NT2/D1 (cell line): Measurements from ENCODE around the gene SLC25A34.

ENCODE experiments used
- SUZ12 ChIP-seq: IDR thresholded peaks from 2 replicates; pipeline ENCODE4 v1.6.1; 2011; ENCODE audit not compliant: insufficient read length, insufficient read depth; ENCODE audit errors: extremely low read depth
- YY1 ChIP-seq: IDR thresholded peaks from 2 replicates; pipeline ENCODE4 v1.6.1; 2011; ENCODE audit not compliant: insufficient read length, insufficient read depth
- ZNF274 ChIP-seq: IDR thresholded peaks from 2 replicates; pipeline ENCODE4 v1.6.1; 2011; ENCODE audit warnings: mild to moderate bottlenecking, low read depth, low read length

DNA sequence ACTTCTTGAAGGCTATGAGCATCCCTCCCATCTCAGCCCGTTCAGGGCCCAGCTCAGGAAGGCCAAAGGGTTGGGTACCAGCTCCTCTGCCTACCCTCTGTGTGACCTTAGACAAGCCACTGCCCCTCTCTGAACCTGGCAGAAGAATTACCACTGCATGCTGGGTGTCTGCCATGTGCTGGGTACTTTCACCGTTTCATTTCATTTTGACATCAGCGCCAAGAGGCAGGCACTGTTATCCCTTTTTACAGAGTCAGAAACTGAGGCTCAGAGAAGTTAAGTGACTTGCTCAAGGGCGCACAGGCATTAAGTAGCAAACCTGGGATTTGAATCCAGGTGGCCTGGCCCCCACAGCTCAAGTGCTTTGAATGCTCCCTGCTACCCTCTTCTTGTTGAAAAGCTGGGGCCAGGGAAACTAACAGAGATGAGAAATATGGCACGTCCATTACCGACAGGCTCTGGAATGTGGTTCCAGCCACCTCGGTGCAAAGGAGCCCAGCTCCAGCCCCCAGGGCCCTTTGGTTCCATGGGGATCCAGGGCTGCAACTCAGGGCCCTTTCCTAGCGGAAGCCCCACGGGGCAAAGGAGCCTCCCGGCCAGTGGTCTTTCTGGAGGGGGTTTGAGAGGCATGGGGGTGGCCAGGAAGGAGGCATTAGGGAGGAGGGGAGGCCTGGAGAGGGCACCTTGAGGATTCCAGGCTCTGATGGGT lies 12.8 kb downstream of the SLC25A34 start:
- no peak for TF ChIP-seq YY1
- TF ChIP-seq ZNF274 = no peak
- no peak for TF ChIP-seq SUZ12
